ENCODE measurements around the gene MRPL53.
A peak's percentile ranks its signal among the peaks of the same experiment; 100 is the strongest.

GRCh38 chr2:74482801-74483674, 10.6 kb upstream of the MRPL53 start, which contains the start of the genes CCDC142 and TTC31:
- TF ChIP-seq, protein P1, sequence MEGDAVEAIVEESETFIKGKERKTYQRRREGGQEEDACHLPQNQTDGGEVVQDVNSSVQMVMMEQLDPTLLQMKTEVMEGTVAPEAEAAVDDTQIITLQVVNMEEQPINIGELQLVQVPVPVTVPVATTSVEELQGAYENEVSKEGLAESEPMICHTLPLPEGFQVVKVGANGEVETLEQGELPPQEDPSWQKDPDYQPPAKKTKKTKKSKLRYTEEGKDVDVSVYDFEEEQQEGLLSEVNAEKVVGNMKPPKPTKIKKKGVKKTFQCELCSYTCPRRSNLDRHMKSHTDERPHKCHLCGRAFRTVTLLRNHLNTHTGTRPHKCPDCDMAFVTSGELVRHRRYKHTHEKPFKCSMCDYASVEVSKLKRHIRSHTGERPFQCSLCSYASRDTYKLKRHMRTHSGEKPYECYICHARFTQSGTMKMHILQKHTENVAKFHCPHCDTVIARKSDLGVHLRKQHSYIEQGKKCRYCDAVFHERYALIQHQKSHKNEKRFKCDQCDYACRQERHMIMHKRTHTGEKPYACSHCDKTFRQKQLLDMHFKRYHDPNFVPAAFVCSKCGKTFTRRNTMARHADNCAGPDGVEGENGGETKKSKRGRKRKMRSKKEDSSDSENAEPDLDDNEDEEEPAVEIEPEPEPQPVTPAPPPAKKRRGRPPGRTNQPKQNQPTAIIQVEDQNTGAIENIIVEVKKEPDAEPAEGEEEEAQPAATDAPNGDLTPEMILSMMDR (IDR thresholded peaks at IDR 0.05) = peak; percentile 68
- TF ChIP-seq AFF4 (CRISPR knock-in tag; IDR thresholded peaks at IDR 0.05; ENCODE audit: borderline replicate concordance) = no peak

Measured in WTC11 (cell line).